HEK293 (cell line): ENCODE measurements around the gene DLGAP5.

Experiments used
- CTCF ChIA-PET: fragments of 350-600 bp; formaldehyde crosslinking; extraction: SDS; loops from one replicate; lab custom pipeline; 2021; ENCODE audit warnings: antibody characterized with exemption; lab: Yijun Ruan, JAX
- POLR2A ChIA-PET: fragments of 300-600 bp; formaldehyde crosslinking; extraction: SDS; loops from one replicate; lab custom pipeline; 2020; ENCODE audit warnings: antibody characterized with exemption, inconsistent platforms; lab: Yijun Ruan, JAX
- H3K27ac ChIP-seq: fragments of 200-500 bp; sonication (Bioruptor generic); 2 replicates; pipeline ENCODE4 v1.5.1; 2014; ENCODE audit warnings: low read depth, low read length, control low read depth, inconsistent platforms; ENCODE audit errors: extremely low read depth
- H3K36me3 ChIP-seq, 2 experiments: fragments of 200-500 bp in 1 of 2; sonication (Bioruptor generic) in 1 of 2; 1 replicate in 1 of 2; 2 replicates in 1 of 2; pipeline ENCODE4 v1.5.1; 2014 to 2017; ENCODE audit warnings: inconsistent platforms in 2 of 2, low read length in 2 of 2; ENCODE audit not compliant: control insufficient read depth in 2 of 2, insufficient read depth in 1 of 2
- H3K4me1 ChIP-seq: fragments of 200-500 bp; sonication (Bioruptor generic); 2 replicates; pipeline ENCODE4 v1.5.1; 2014; ENCODE audit warnings: mild to moderate bottlenecking, low read length, inconsistent platforms; ENCODE audit not compliant: control insufficient read depth, insufficient read depth
- H3K4me3 ChIP-seq: 2 replicates; pipeline ENCODE4 v1.5.1; 2011; ENCODE audit warnings: low read depth, mild to moderate bottlenecking, control low read depth, low read length, moderate library complexity
- H3K9me3 ChIP-seq: fragments of 200-500 bp; sonication (Bioruptor generic); 2 replicates; pipeline ENCODE4 v1.5.1; 2014; ENCODE audit warnings: low read depth, low read length, inconsistent platforms; ENCODE audit not compliant: control insufficient read depth, insufficient read depth
- HIC1 ChIP-seq: fragments of 450-650 bp; formaldehyde crosslinking; IDR thresholded peaks from 2 replicates; pipeline ENCODE4 v1.5.1; 2016; ENCODE audit warnings: missing biosample characterization, missing genetic modification characterization
- PRDM2 ChIP-seq: fragments of 450-650 bp; formaldehyde crosslinking; IDR thresholded peaks from 2 replicates; pipeline ENCODE4 v1.5.1; 2016; ENCODE audit warnings: missing biosample characterization, missing genetic modification characterization, borderline replicate concordance
- PRDM4 ChIP-seq: fragments of 450-650 bp; formaldehyde crosslinking; IDR thresholded peaks from 2 replicates; pipeline ENCODE4 v1.5.1; 2017; ENCODE audit warnings: missing biosample characterization, missing genetic modification characterization
- SP3 ChIP-seq: fragments of 450-650 bp; formaldehyde crosslinking; IDR thresholded peaks from 2 replicates; pipeline ENCODE4 v1.5.1; 2016; ENCODE audit warnings: missing biosample characterization, missing genetic modification characterization
- ZNF175 ChIP-seq: fragments of 450-650 bp; formaldehyde crosslinking; IDR thresholded peaks from 2 replicates; pipeline ENCODE4 v1.5.1; 2016; ENCODE audit warnings: missing biosample characterization, missing genetic modification characterization
- ZNF24 ChIP-seq: fragments of 450-650 bp; formaldehyde crosslinking; IDR thresholded peaks from 2 replicates; pipeline ENCODE4 v1.5.1; 2016; ENCODE audit warnings: missing biosample characterization, missing genetic modification characterization
- ZNF280C ChIP-seq: fragments of 450-650 bp; formaldehyde crosslinking; IDR thresholded peaks from 2 replicates; pipeline ENCODE4 v1.5.1; 2016; ENCODE audit warnings: missing biosample characterization, missing genetic modification characterization
- ZNF335 ChIP-seq: fragments of 450-650 bp; formaldehyde crosslinking; conservative IDR thresholded peaks from 2 replicates; pipeline ENCODE4 v1.5.1; 2016; ENCODE audit warnings: missing biosample characterization, missing genetic modification characterization
- ZNF639 ChIP-seq: fragments of 450-650 bp; formaldehyde crosslinking; IDR thresholded peaks from 2 replicates; pipeline ENCODE4 v1.5.1; 2016; ENCODE audit warnings: missing biosample characterization, missing genetic modification characterization
- ZSCAN30 ChIP-seq: fragments of 450-650 bp; IDR thresholded peaks from 2 replicates; pipeline ENCODE4 v1.5.1; 2018; ENCODE audit warnings: missing biosample characterization, mild to moderate bottlenecking, missing genetic modification characterization, moderate library complexity

DLGAP5 gene

GRCh38 chr14:55142466-55142865, 48.9 kb downstream of the DLGAP5 start (continued):
- no peak for TF ChIP-seq ZNF280C

GRCh38 chr14:55141825-55142224, 49.6 kb downstream of the DLGAP5 start:
- no peak overlapping the region for H3K4me3 ChIP-seq
- CTCF ChIA-PET = no interaction called here
- peaks cover 59 to 66% of the 10 kb centered on the region in 2 experiments for H3K36me3 ChIP-seq
- TF ChIP-seq PRDM4 (tag by site-specific recombination) (no peak), HIC1 (tag by site-specific recombination) (no peak)
- no peaks in the 10 kb centered on the region for H3K9me3 ChIP-seq
- no peak overlapping the region for H3K27ac ChIP-seq
- POLR2A ChIA-PET = no interaction called here
- no peaks in the 10 kb centered on the region for H3K4me1 ChIP-seq

- Histone ChIP-seq H3K36me3 (peaks cover 48 to 49% of the 10 kb centered on the region in 2 experiments), H3K4me1 (no peaks in the 10 kb centered on the region), H3K9me3 (no peaks in the 10 kb centered on the region), H3K4me3 (no peak overlapping the region), H3K27ac (no peak overlapping the region)
- no peak for TF ChIP-seq ZNF639
- no peak for TF ChIP-seq ZNF24
- TF ChIP-seq ZNF335 (tag by site-specific recombination) = no peak
- TF ChIP-seq SP3 (tag by site-specific recombination) = no peak
- no peak for TF ChIP-seq ZSCAN30 (tag by site-specific recombination)
- TF ChIP-seq ZNF175 (tag by site-specific recombination) = no peak
- TF ChIP-seq PRDM2 (tag by site-specific recombination) = no peak
- POLR2A ChIA-PET = no interaction called here
- CTCF ChIA-PET = interaction anchor here (0.5 kb wide), 1 partner anchor 51 kb away, joined by 3 read pairs; no protein-coding TSS in a partner anchor
These were observed 51.5 kb downstream of the DLGAP5 start for GRCh38 chr14:55139696-55140509.
